A549 (cell line): Measurements from ENCODE around the gene CEP126.

Source experiments
- CBX2 ChIP-seq: fragments of 200-600 bp; sonication (generic); IDR thresholded peaks from 2 replicates; pipeline ENCODE4 v1.6.1; 2016; ENCODE audit warnings: low read depth, mild to moderate bottlenecking, borderline replicate concordance
- CHD2 ChIP-seq: fragments of 150-350 bp; IDR thresholded peaks from 2 replicates; pipeline ENCODE4 v1.6.1; 2014; ENCODE audit warnings: low read length; ENCODE audit not compliant: partially characterized antibody
- NFE2L2 ChIP-seq: fragments of 150-350 bp; conservative IDR thresholded peaks from 2 replicates; pipeline ENCODE4 v1.6.1; 2014; ENCODE audit warnings: low read length
- POLR2A ChIP-seq: IDR thresholded peaks from 2 replicates; pipeline ENCODE4 v1.6.1; 2012; ENCODE audit warnings: mild to moderate bottlenecking, low read length
- RFX5 ChIP-seq: fragments of 450-650 bp; IDR thresholded peaks from 2 replicates; pipeline ENCODE4 v1.7.1; 2014; ENCODE audit warnings: antibody characterized with exemption, mild to moderate bottlenecking, moderate library complexity
- SMC3 ChIP-seq: fragments of >200 bp; sonication (Bioruptor Twin); formaldehyde crosslinking; IDR thresholded peaks from 3 replicates; pipeline ENCODE4 v1.6.1; 2018; ENCODE audit warnings: inconsistent platforms
- TF ChIP-seq, protein P1 (sequence below): fragments of >200 bp; sonication (Bioruptor Twin); formaldehyde crosslinking; IDR thresholded peaks from 3 replicates; pipeline ENCODE4 v1.5.1; 2016
- TF ChIP-seq, protein P2 (sequence below): fragments of 450-650 bp; IDR thresholded peaks from 2 replicates; pipeline ENCODE4 v1.6.1; 2014; ENCODE audit warnings: antibody characterized with exemption

DNA sequence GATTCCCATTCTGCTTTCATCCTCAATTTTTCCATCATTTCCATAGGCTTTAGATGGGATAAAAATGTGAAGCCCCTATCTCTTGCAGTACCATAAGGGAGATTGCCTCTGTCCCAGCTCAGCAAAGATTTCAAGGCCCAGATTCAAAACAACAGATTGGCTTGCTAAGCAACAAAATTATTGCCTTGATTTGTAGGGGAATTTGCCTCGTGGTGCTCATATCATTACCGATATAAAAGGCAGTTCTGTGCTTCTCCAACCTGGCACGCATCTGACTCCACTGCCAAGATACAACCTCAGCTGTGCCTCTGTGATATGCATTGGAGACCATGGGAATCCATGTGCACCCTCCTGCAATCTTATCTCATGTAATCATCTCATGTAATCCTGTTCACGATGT lies 25.0 kb upstream of the CEP126 start:
- TF ChIP-seq POLR2A: no peak
- TF ChIP-seq RFX5: no peak
- TF ChIP-seq CBX2: no peak
- TF ChIP-seq, protein P1, sequence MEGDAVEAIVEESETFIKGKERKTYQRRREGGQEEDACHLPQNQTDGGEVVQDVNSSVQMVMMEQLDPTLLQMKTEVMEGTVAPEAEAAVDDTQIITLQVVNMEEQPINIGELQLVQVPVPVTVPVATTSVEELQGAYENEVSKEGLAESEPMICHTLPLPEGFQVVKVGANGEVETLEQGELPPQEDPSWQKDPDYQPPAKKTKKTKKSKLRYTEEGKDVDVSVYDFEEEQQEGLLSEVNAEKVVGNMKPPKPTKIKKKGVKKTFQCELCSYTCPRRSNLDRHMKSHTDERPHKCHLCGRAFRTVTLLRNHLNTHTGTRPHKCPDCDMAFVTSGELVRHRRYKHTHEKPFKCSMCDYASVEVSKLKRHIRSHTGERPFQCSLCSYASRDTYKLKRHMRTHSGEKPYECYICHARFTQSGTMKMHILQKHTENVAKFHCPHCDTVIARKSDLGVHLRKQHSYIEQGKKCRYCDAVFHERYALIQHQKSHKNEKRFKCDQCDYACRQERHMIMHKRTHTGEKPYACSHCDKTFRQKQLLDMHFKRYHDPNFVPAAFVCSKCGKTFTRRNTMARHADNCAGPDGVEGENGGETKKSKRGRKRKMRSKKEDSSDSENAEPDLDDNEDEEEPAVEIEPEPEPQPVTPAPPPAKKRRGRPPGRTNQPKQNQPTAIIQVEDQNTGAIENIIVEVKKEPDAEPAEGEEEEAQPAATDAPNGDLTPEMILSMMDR: no peak
- TF ChIP-seq SMC3: no peak
- TF ChIP-seq NFE2L2: no peak
- TF ChIP-seq, protein P2, sequence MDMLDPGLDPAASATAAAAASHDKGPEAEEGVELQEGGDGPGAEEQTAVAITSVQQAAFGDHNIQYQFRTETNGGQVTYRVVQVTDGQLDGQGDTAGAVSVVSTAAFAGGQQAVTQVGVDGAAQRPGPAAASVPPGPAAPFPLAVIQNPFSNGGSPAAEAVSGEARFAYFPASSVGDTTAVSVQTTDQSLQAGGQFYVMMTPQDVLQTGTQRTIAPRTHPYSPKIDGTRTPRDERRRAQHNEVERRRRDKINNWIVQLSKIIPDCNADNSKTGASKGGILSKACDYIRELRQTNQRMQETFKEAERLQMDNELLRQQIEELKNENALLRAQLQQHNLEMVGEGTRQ: no peak
- no peak for TF ChIP-seq CHD2
